Activated naive CD8-positive, alpha-beta T cell treated with anti-CD3 and anti-CD28 coated beads, Interleukin-2, amount 50 U/mL, for 24 hours (primary cell): ENCODE measurements around the gene CNNM2.
A peak's percentile ranks its signal among the peaks of the same experiment; 100 is the strongest.

Experiments used
- ATAC-seq: fragments of 150-1000 bp; cut with Tn5 transposase; one replicate; pipeline ENCODE4 v1.10.0; 2021
- DNase-seq: peaks from one replicate; pipeline ENCODE4 v3.0.0; 2021
- H3K27ac Mint-ChIP-seq: one replicate; pipeline ENCODE4 v1.8.0; 2021; ENCODE audit warnings: mild to moderate bottlenecking, mixed read lengths
- H3K27me3 Mint-ChIP-seq: one replicate; pipeline ENCODE4 v1.8.0; 2021; ENCODE audit warnings: mixed read lengths
- H3K36me3 Mint-ChIP-seq: one replicate; pipeline ENCODE4 v1.8.0; 2021; ENCODE audit warnings: low read depth, mixed read lengths
- H3K4me1 Mint-ChIP-seq: one replicate; pipeline ENCODE4 v1.8.0; 2021; ENCODE audit warnings: mixed read lengths
- H3K4me3 Mint-ChIP-seq: one replicate; pipeline ENCODE4 v1.8.0; 2021; ENCODE audit warnings: mild to moderate bottlenecking, moderate library complexity, mixed read lengths
- H3K9me3 Mint-ChIP-seq: one replicate; pipeline ENCODE4 v1.8.0; 2021; ENCODE audit warnings: mixed read lengths

CNNM2 gene

GRCh38 chr10:102917962-102918816 is at the start of gene CNNM2:
CNNM2 (plus strand) TSS chr10:102918294; CDS start chr10:102918481, 187 bp downstream.
- Mint-ChIP-seq H3K36me3 (peaks cover 2% of the 10 kb centered on the region), H3K4me1 (peaks cover 54% of the 10 kb centered on the region)
- peak; percentile 99 for DNase-seq

GRCh38 chr10:102868911-102869257 is 49.2 kb upstream of the CNNM2 start:
- Mint-ChIP-seq H3K27ac (no peak overlapping the region), H3K9me3 (no peaks in the 10 kb centered on the region)

More at GRCh38 chr10:102917962-102918816, at the start of gene CNNM2:
- ATAC-seq, result peak; percentile 92
- Mint-ChIP-seq H3K27ac (peak within 1 kb of the TSS; percentile 87), H3K4me3 (peak within 1 kb of the TSS; percentile 87), H3K27me3 (peaks cover 17% of the 10 kb centered on the region), H3K9me3 (no peaks in the 10 kb centered on the region)

GRCh38 chr10:102869258-102870198 is 48.6 kb upstream of the CNNM2 start, which contains the start of gene AS3MT:
AS3MT (plus strand) TSS chr10:102869470; CDS start chr10:102869593, 123 bp downstream.
- no peaks in the 10 kb centered on the region for H3K9me3 Mint-ChIP-seq
- H3K27ac Mint-ChIP-seq, result no peak within 1 kb of the TSS
- H3K4me3 Mint-ChIP-seq, result peak within 1 kb of the TSS; percentile 69
- peak; percentile 37 for DNase-seq
- H3K27me3 Mint-ChIP-seq, result peaks cover 27% of the 10 kb centered on the region
- H3K4me1 Mint-ChIP-seq, result peaks cover 13% of the 10 kb centered on the region
- peaks cover 4% of the 10 kb centered on the region for H3K36me3 Mint-ChIP-seq
- ATAC-seq, result peak; percentile 88

More at GRCh38 chr10:102868911-102869257, 49.2 kb upstream of the CNNM2 start:
- DNase-seq (no peak), ATAC-seq (no peak)
- H3K27me3 Mint-ChIP-seq, result peaks cover 25% of the 10 kb centered on the region
- peak overlapping the region; percentile 69 for H3K4me3 Mint-ChIP-seq
- peaks cover 13% of the 10 kb centered on the region for H3K4me1 Mint-ChIP-seq
- H3K36me3 Mint-ChIP-seq, result peaks cover 5% of the 10 kb centered on the region

- H3K27me3 Mint-ChIP-seq, result peaks cover 27% of the 10 kb centered on the region
- H3K4me1 Mint-ChIP-seq, result peaks cover 13% of the 10 kb centered on the region
- peak overlapping the region; percentile 63 for H3K4me3 Mint-ChIP-seq
- no peak overlapping the region for H3K27ac Mint-ChIP-seq
- no peak for DNase-seq
- H3K36me3 Mint-ChIP-seq, result peaks cover 4% of the 10 kb centered on the region
- H3K9me3 Mint-ChIP-seq, result no peaks in the 10 kb centered on the region
- ATAC-seq, result no peak
Measured at GRCh38 chr10:102870221-102870620, 47.9 kb upstream of the CNNM2 start.

GRCh38 chr10:102872163-102872562 is 45.9 kb upstream of the CNNM2 start:
- DNase-seq (no peak), ATAC-seq (no peak)
- Mint-ChIP-seq H3K27me3 (peaks cover 27% of the 10 kb centered on the region), H3K4me3 (no peak overlapping the region), H3K9me3 (no peaks in the 10 kb centered on the region), H3K27ac (no peak overlapping the region), H3K36me3 (peaks cover 1% of the 10 kb centered on the region), H3K4me1 (peaks cover 13% of the 10 kb centered on the region)

GRCh38 chr10:102876747-102877153 is 41.3 kb upstream of the CNNM2 start:
- Mint-ChIP-seq H3K4me1 (no peaks in the 10 kb centered on the region), H3K27me3 (peaks cover 5% of the 10 kb centered on the region), H3K4me3 (no peak overlapping the region), H3K36me3 (no peaks in the 10 kb centered on the region), H3K27ac (no peak overlapping the region), H3K9me3 (no peaks in the 10 kb centered on the region)
- no peak for DNase-seq
- no peak for ATAC-seq

GRCh38 chr10:102878629-102879028 is 39.5 kb upstream of the CNNM2 start:
- ATAC-seq (no peak), DNase-seq (no peak)
- H3K4me3 Mint-ChIP-seq, result no peak overlapping the region
- H3K36me3 Mint-ChIP-seq, result no peaks in the 10 kb centered on the region
- no peaks in the 10 kb centered on the region for H3K9me3 Mint-ChIP-seq
- H3K27ac Mint-ChIP-seq, result no peak overlapping the region
- no peaks in the 10 kb centered on the region for H3K4me1 Mint-ChIP-seq
- peaks cover 2% of the 10 kb centered on the region for H3K27me3 Mint-ChIP-seq

GRCh38 chr10:102880256-102880655 is 37.8 kb upstream of the CNNM2 start:
- H3K36me3 Mint-ChIP-seq, result no peaks in the 10 kb centered on the region
- H3K9me3 Mint-ChIP-seq, result no peaks in the 10 kb centered on the region
- H3K4me1 Mint-ChIP-seq, result no peaks in the 10 kb centered on the region
- no peak overlapping the region for H3K27ac Mint-ChIP-seq
- H3K4me3 Mint-ChIP-seq, result no peak overlapping the region
- H3K27me3 Mint-ChIP-seq, result no peaks in the 10 kb centered on the region
- DNase-seq, result no peak
- no peak for ATAC-seq

- ATAC-seq (no peak), DNase-seq (no peak)
- H3K27me3 Mint-ChIP-seq, result no peaks in the 10 kb centered on the region
- no peak overlapping the region for H3K4me3 Mint-ChIP-seq
- no peaks in the 10 kb centered on the region for H3K9me3 Mint-ChIP-seq
- H3K27ac Mint-ChIP-seq, result no peak overlapping the region
- H3K36me3 Mint-ChIP-seq, result no peaks in the 10 kb centered on the region
- H3K4me1 Mint-ChIP-seq, result no peaks in the 10 kb centered on the region
Measured at GRCh38 chr10:102888048-102888447, 30.0 kb upstream of the CNNM2 start.

GRCh38 chr10:102894466-102895213 is 23.5 kb upstream of the CNNM2 start:
- H3K9me3 Mint-ChIP-seq, result no peaks in the 10 kb centered on the region
- DNase-seq, result no peak
- no peak overlapping the region for H3K4me3 Mint-ChIP-seq
- no peak for ATAC-seq
- H3K27me3 Mint-ChIP-seq, result no peaks in the 10 kb centered on the region
- no peak overlapping the region for H3K27ac Mint-ChIP-seq
- H3K36me3 Mint-ChIP-seq, result no peaks in the 10 kb centered on the region
- H3K4me1 Mint-ChIP-seq, result no peaks in the 10 kb centered on the region

- Mint-ChIP-seq H3K27ac (no peak overlapping the region), H3K9me3 (no peaks in the 10 kb centered on the region), H3K36me3 (no peaks in the 10 kb centered on the region), H3K27me3 (no peaks in the 10 kb centered on the region), H3K4me3 (no peak overlapping the region), H3K4me1 (no peaks in the 10 kb centered on the region)
- ATAC-seq (no peak), DNase-seq (no peak)
Measured at GRCh38 chr10:102900006-102900405, 18.1 kb upstream of the CNNM2 start.

- DNase-seq (no peak), ATAC-seq (no peak)
- no peak overlapping the region for H3K27ac Mint-ChIP-seq
- H3K36me3 Mint-ChIP-seq, result no peaks in the 10 kb centered on the region
- H3K4me1 Mint-ChIP-seq, result no peaks in the 10 kb centered on the region
- H3K4me3 Mint-ChIP-seq, result no peak overlapping the region
- H3K27me3 Mint-ChIP-seq, result no peaks in the 10 kb centered on the region
- no peaks in the 10 kb centered on the region for H3K9me3 Mint-ChIP-seq
Measured at GRCh38 chr10:102904346-102904745, 13.7 kb upstream of the CNNM2 start.

- Mint-ChIP-seq H3K4me3 (no peak overlapping the region), H3K27ac (no peak overlapping the region), H3K4me1 (no peaks in the 10 kb centered on the region), H3K36me3 (no peaks in the 10 kb centered on the region), H3K27me3 (no peaks in the 10 kb centered on the region), H3K9me3 (no peaks in the 10 kb centered on the region)
- ATAC-seq (no peak), DNase-seq (no peak)
Measured at GRCh38 chr10:102906507-102906906, 11.6 kb upstream of the CNNM2 start.

GRCh38 chr10:102914781-102915180 is 3.3 kb upstream of the CNNM2 start:
- H3K27ac Mint-ChIP-seq, result no peak overlapping the region
- no peaks in the 10 kb centered on the region for H3K36me3 Mint-ChIP-seq
- ATAC-seq (no peak), DNase-seq (no peak)
- H3K4me1 Mint-ChIP-seq, result peaks cover 22% of the 10 kb centered on the region
- no peaks in the 10 kb centered on the region for H3K9me3 Mint-ChIP-seq
- H3K27me3 Mint-ChIP-seq, result peaks cover 17% of the 10 kb centered on the region
- H3K4me3 Mint-ChIP-seq, result no peak overlapping the region
